ENCODE data around the gene PKP3. TPM values are rescaled to one million over a fixed set of nuclear protein-coding genes. Genes with fewer than 3 reads are reported as not detected.
"Not testable (repeated sequence)": the region's sequence is repeated elsewhere in the genome, so short reads cannot be mapped to it uniquely, and the experiment has no call there.

PKP3 gene
- total RNA-seq, 1 donor from 2014 or later: 117 TPM

GRCh38 chr11:434496-434895, 40.5 kb downstream of the PKP3 start:
- no peaks in the 10 kb centered on the region for H3K9me3 ChIP-seq
- DNase-seq (ENCODE audit: extremely low spot score in 2 of 2): no peak
- H3K4me1 ChIP-seq: no peaks in the 10 kb centered on the region
- no peaks in the 10 kb centered on the region for H3K36me3 ChIP-seq
- H3K27ac ChIP-seq: no peak overlapping the region
- no peak for TF ChIP-seq CTCF (IDR thresholded peaks at IDR 0.05)
- TF ChIP-seq POLR2AphosphoS5 (IDR thresholded peaks at IDR 0.05; ENCODE audit: insufficient read depth in 1 of 2, low read depth in 1 of 2): no peak
- no peak for TF ChIP-seq POLR2A (IDR thresholded peaks at IDR 0.05)
- intact Hi-C loops (cut with DNase I): no loop called here
- no peak overlapping the region for H3K4me3 ChIP-seq
- H3K27me3 ChIP-seq: no peaks in the 10 kb centered on the region

GRCh38 chr11:434999-435740, 41.2 kb downstream of the PKP3 start:
- H3K4me3 ChIP-seq; H3K9me3 ChIP-seq; H3K4me1 ChIP-seq; H3K36me3 ChIP-seq; DNase-seq (ENCODE audit: extremely low spot score in 2 of 2); intact Hi-C loops (cut with DNase I); H3K27me3 ChIP-seq; H3K27ac ChIP-seq: not testable (repeated sequence)

GRCh38 chr11:437228-437870, 43.3 kb downstream of the PKP3 start:
- H3K27me3 ChIP-seq: peaks cover 5% of the 10 kb centered on the region
- no peak for DNase-seq (ENCODE audit: extremely low spot score in 2 of 2)
- H3K4me1 ChIP-seq: peaks cover 8% of the 10 kb centered on the region
- H3K27ac ChIP-seq: no peak overlapping the region
- intact Hi-C loops (cut with DNase I): no loop called here
- H3K36me3 ChIP-seq: no peaks in the 10 kb centered on the region
- no peak overlapping the region for H3K4me3 ChIP-seq
- H3K9me3 ChIP-seq: no peaks in the 10 kb centered on the region
- TF ChIP-seq POLR2AphosphoS5 (IDR thresholded peaks at IDR 0.05; ENCODE audit: insufficient read depth in 1 of 2, low read depth in 1 of 2): no peak
- TF ChIP-seq POLR2A (IDR thresholded peaks at IDR 0.05): no peak
- no peak for TF ChIP-seq CTCF (IDR thresholded peaks at IDR 0.05)

- peaks cover 8% of the 10 kb centered on the region for H3K4me1 ChIP-seq
- TF ChIP-seq CTCF (IDR thresholded peaks at IDR 0.05) (no peak), POLR2A (IDR thresholded peaks at IDR 0.05) (no peak), POLR2AphosphoS5 (IDR thresholded peaks at IDR 0.05; ENCODE audit: insufficient read depth in 1 of 2, low read depth in 1 of 2) (no peak)
- peaks cover 5% of the 10 kb centered on the region for H3K27me3 ChIP-seq
- DNase-seq (ENCODE audit: extremely low spot score in 2 of 2): no peak
- H3K27ac ChIP-seq: no peak overlapping the region
- H3K36me3 ChIP-seq: no peaks in the 10 kb centered on the region
- no peak overlapping the region for H3K4me3 ChIP-seq
- H3K9me3 ChIP-seq: no peaks in the 10 kb centered on the region
- intact Hi-C loops (cut with DNase I): no loop called here
These were observed 44.3 kb downstream of the PKP3 start for GRCh38 chr11:438101-438844.

GRCh38 chr11:439315-440064, 45.5 kb downstream of the PKP3 start:
- Histone ChIP-seq H3K36me3 (no peaks in the 10 kb centered on the region), H3K27ac (no peak overlapping the region), H3K4me1 (peaks cover 10% of the 10 kb centered on the region), H3K4me3 (no peak overlapping the region), H3K9me3 (no peaks in the 10 kb centered on the region), H3K27me3 (peaks cover 5% of the 10 kb centered on the region)
- DNase-seq (ENCODE audit: extremely low spot score in 2 of 2): no peak
- TF ChIP-seq CTCF (IDR thresholded peaks at IDR 0.05) (no peak), POLR2A (IDR thresholded peaks at IDR 0.05) (no peak), POLR2AphosphoS5 (IDR thresholded peaks at IDR 0.05; ENCODE audit: insufficient read depth in 1 of 2, low read depth in 1 of 2) (no peak)
- intact Hi-C loops (cut with DNase I): loop anchor here (10.0 kb wide), 1 partner anchor 185 kb away; no protein-coding TSS in a partner anchor

Data from vagina (tissue), 2 donors.